HG03520 (cell line): ENCODE results near the gene RING1.

Source experiments
- ATAC-seq: cut with Tn5 transposase; IDR thresholded peaks from one replicate; pipeline ENCODE4 v1.9.1; 2021; ENCODE audit warnings: mild to moderate bottlenecking, moderate library complexity; ENCODE audit not compliant: unreplicated experiment

The RING1 gene

DNA sequence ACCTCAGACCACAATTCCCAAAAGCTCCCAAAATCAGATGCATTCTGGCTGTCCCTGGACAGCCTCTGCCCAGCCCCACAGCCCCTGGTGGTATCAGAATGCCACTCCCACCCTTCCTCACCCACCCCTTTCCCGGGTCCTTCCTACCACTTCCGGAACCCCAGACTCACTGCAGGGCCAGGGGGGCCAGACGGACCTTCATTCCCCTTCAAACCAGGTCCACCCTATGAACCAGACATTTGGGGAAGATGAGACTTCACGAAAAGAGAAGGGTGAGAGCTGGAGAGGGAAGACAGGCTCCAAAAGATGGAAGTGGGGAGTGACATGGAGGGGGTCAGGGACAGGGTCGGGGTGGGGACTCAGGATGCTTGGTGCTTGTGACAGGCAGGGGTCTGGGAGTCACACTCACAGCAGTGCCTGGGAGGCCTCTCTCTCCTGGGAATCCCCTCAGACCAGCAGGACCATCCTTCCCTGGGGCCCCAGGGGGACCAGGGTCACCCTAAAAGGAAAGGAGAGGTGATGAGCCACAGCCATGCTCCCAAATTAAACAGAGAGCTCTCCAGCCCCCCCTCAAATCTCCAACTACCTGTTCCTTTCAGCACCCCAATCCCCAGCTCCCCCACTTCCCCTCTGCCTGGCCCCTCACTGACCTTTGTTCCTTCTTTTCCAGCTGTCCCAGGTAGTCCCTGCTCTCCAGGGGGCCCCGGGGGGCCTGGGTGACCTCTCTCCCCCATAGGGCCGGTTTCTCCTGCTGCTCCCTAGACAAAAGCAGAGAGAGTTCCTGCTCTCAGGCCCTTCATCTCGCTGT lies 36.2 kb upstream of the RING1 start:
- ATAC-seq = no peak

DNA sequence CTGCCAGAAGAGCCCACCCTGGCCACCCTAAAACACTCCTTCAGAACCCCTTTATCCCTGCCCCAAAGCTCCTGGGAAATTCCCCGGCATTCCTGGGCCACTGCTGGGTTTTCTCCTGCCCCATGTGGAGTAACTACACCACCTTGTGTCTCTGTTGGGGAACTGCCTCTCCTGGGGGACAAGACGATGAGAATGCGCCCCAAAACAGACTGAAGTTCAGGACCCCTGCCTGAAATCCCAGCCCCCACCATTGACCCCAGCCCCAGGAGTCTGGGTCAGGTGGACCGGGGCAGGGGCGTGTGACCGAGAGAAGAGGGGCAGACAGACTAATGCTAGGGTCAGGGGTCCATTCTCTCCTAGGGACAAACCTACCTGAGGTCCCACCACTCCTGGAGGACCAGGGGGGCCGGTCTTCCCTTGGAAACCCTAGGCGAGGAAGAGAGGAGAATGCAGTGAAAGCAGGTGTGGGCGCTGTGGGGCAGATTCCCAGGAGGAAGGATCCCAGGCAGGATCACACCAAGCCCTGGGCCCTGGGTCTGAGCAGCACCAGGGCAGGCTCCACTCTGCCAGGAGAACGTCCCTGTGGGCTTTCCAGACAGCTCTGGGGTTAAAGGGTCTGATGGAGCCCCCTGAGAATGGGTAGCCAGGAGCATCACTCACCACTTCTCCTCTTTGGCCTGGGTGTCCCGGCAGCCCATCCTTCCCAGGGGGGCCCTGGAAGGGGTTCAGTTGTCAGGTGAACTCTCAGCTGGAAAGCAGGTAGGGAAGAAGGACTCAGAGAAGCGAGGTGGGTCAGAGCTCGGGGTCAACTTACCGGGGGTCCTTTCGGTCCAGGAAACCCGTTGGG lies 35.4 kb upstream of the RING1 start:
- no peak for ATAC-seq

DNA sequence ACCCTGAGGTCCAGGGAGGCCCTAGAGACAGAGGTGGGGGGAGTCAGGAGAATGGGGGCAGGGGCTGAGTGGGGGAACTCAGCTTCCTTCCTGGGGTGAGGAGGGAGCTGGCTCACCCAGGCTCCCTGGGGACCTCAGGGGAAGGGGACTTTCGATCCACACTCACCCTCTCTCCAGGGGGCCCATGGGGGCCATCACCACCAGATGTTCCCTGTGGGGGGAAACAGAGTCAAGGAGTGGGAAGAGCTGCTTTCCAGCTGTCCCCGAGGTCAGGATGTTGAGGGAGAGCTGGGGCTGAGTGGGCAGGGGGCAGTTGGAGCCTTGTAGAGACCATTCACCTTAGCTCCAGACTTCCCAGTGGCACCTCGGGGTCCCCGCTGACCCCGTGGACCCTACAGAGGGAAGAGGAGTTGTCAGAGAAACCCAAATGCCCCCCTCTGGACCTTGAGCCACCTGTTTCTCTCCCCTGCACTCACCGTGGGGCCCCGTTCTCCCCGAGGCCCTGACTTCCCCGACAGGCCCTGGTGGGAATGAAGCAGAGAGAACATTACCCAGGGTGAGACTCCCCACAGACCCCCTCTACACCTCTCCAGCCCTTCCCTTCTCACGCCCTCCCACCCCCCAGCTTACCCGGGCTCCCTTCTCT lies 34.6 kb upstream of the RING1 start:
- ATAC-seq = no peak

DNA sequence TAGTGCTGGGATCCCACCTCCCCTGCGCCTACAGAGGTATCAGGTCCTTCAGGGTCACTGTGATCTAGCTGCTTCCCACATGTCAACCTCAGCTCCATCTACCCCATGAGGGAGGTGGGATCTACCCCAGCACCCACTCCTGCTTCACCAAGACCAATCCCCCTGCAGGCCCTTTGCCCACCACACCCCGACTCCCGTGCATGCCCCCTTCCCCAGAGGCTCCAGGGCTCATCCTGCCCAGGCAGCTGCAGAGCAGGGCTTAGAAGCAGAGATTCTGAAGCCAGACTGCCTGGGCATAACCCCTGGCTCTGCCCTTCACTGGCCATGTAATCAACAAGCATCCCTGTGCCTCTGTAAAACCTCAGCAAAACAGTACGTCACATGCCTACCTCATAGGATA lies 33.5 kb upstream of the RING1 start:
- no peak for ATAC-seq

DNA sequence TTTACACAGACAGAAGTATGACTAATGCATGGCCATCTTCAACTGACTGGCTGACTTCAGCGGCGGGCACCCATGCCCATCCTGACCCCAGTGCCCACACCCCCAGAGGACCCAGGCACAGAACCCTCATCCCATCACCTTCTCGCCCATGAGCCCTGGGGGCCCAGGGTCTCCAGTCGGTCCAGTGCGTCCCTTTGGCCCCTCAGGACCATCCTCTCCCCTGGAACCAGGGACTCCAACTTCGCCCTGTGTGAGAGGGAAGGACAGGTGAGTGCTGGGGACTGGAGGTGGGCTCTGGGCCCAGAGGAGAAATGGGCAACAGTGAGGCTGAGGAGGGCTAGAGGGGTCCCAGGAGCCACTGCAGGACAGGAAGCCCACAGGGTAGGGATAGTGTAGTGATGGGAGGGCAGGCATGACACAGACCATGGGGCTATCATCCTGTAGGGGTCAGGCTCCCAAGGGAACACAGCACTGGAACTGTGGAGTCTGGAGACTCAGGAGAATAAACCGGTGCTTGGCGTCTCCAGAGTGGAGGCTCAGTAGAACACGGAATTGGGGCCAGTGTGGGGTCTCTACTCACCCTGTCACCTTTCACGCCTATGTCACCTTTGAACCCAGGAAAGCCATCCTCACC lies 32.7 kb upstream of the RING1 start:
- no peak for ATAC-seq

DNA sequence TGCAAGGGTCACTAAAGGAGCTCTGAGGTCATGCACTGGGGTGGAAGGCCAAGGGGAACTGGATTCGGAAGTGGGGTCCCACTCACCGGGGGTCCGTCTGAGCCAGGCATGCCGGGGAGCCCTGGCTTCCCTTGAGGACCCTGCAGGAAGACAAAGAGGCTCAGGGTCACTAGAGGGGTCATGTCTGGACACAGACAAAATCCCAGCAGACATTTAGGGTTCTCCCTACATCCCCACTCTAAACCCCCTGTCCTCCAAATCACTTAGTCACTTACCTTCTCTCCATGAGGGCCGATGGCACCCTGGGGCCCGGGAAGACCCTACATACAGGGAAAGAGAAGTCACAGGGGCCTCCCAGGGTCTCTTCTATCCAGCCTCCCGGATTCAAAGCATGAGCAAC lies 31.4 kb upstream of the RING1 start:
- ATAC-seq = no peak

DNA sequence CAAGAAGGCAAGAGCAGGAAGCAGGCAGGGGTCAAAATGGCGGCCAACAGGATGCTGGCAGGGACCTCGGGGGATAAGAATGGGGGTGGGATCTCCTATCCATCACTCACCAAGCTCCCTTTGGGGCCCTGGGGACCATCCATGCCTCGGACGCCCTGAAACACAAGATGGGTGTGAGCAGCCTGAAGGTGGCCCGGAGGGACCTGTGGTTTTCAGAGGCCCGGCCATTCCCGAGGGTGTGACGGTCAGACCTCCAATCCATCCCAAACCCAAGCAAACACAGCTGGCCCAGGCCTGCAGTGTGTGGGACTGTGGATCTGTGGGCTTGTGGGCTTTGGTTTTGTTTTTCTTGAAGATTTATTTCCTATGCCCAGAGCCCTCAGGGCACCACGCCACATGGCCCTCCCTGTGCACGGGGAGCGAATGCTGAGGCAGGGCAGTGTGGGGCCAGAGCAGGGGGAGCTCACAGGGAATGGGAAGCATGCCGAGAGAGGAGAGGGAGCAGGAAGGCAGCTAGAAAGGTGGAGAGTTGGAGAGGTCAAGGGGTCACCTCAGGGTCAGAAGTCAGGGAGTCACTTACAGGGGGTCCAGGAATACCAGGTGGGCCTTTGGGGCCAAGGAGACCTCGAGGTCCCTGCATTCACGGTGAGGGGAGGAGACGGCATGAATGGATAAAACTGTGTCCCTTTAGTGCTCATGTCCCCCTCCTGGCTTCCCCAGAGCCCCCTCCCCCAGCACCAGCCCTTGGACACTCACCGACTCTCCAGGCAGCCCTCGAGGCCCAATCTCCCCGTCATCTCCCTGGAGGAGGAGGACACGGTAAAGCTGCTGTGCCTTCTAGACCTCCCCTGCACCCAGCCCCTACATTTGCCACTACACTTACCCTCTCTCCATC lies 30.5 kb upstream of the RING1 start:
- no peak for ATAC-seq

DNA sequence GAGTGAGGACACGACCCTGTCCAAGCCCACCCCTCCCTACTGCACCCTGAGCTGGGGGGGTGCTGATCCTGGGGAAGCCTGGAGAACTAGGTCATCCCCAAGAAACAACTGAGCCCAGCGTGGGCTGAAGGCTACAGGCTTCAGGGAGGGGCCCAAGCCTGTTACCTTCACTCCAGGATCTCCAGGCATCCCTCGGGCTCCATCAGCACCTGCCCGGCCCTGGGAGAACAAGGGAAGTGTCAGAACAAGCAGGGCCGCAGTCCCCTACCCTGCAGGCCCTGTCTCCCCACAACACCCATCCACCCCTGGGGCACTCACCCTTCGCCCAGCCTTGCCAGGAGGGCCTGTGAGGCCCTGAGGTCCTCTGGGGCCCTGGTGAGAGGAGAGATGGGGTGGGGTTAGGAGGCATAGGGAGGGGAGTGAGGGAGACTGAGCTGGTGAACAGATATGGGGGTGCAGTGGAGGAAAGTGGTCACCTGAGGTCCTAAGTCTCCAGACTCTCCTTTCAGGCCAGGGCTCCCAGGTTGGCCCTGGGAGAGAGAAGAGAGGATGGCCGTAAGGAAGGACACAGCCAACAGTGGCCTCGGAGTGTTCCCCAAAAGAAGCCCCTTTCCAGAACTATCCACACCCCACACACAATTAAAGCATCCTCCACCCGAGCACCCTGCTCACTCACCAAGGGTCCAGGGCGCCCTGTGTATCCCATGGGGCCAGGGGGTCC lies 29.4 kb upstream of the RING1 start:
- no peak for ATAC-seq

DNA sequence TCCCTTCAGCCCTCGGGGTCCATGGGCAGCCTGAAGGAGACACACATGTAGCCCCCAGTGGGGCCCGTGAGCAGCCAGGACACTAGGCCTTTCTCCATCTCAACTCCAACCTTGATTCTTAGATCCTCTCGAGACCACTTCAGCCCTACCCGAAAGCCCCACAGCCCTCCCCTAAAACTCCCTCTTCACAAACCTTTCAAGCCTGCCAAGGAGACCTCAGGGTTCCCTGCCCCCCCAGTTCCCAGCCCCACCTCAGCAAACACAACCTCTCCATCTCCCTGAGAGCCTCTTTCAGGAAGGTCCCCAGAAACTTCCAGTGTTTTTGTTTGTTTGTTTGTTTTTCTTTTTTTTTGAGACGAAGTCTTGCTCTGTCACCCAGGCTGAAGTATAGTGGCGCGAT lies 27.2 kb upstream of the RING1 start:
- no peak for ATAC-seq

DNA sequence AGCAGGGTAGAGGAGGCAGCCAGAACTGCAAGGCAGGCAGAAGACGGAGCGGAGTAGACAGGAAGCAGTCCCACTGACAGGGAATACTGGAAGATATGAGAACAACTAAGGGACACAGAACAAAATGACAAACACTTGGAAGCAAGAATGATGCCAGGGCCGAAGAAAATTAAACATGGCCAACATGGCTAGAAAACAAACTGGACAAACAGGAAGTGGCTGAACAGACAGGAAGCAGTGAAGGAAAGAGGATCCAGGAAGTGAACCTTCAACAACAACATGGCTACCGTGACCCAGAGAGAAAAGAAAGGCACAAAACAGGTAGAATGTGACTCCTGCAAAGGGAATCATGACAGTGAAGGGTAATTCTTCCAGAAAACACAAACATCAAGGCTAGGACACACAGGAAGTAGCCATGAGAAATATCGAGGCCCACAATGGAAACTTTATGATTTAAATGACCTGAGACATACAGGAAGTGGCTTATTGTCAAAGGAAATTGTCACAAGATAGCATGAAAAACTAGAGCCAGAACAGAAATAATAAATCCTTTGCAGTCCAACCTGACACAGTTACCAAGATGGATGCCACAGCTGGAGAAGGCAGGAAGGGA lies 25.1 kb upstream of the RING1 start:
- ATAC-seq = no peak

DNA sequence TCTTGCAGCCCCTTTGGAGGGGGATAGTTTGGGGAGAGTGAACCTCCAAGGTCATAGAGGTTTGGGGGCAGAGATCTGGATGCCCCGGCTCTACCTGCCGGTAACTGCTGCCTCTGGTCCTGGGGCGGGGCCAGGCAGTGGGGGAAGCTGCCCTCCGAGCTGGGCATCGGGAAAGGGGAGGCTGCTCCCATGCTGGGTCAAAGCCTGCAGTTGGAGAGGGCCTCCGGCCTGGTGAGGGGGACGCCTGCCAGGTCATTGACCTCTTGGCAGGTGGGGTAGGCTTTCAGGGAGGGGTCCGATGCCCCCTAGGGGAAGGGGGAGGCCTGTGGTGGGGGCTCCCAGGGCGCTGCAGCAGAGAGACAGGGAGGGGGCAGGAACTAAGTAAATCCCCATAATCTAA lies 23.1 kb upstream of the RING1 start:
- ATAC-seq = no peak

DNA sequence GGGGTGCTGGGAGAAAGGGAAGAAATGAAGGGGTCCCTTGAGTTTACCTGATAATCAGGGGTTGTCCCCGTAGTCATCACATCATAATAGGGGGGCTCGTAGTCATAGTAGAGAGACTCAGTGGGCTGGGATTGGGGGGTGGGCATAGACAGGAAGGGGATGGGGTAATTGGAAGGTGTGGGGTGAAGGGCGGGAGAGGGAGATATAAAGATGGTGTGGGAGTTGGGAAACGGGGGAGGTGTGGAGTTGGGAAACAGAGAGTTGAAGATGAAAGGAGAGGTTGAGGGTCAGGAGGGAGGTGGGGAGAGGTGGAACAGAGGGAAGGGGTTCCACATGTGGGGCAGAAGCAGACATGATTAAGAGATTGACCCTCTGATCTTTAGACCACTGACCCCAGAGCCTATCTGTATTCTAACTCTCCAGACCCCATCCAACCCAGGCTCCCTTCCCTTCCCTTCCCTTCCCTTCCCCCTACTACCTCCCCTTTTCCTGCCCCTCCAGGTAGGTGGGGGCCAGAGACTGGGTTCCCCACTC lies 22.6 kb upstream of the RING1 start:
- no peak for ATAC-seq

DNA sequence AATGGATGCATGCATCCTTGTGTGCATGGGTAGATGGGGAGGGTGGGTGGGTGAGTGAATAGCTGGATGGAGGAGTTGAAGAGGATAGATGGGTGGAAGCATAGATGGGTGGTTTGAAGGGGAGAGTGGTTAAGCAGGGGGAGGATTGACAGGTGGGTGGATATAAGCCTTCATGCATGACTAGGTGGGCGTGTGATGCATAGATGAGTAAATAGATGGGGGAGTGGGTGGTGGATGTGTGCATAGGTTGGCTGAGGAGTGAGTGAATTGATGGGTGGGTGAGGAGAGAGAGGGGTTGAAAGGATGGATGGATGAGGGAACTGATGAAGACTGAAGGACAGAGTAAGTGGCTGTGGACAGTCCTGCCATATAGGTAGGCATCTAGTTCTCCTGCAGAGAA lies 20.5 kb upstream of the RING1 start:
- ATAC-seq = no peak

DNA sequence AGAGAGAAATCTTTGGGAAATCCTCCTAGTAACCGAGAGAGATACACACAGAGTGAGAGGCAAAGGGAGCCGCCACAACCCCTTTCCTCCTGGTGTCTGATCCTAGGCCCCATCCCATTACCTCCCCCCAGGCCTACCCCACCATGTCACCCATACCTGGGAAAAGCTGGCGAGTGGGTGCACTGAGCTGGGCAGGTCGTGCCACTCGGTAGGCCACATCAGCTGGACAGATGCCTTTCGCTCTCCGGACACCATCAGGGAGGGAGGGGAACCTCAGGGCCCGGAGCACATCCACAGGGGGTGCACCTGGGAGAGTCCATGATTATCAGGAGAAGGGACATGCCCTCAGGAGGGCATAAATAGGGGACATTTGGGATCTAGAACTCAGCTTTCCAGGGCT lies 19.1 kb upstream of the RING1 start:
- ATAC-seq = no peak

DNA sequence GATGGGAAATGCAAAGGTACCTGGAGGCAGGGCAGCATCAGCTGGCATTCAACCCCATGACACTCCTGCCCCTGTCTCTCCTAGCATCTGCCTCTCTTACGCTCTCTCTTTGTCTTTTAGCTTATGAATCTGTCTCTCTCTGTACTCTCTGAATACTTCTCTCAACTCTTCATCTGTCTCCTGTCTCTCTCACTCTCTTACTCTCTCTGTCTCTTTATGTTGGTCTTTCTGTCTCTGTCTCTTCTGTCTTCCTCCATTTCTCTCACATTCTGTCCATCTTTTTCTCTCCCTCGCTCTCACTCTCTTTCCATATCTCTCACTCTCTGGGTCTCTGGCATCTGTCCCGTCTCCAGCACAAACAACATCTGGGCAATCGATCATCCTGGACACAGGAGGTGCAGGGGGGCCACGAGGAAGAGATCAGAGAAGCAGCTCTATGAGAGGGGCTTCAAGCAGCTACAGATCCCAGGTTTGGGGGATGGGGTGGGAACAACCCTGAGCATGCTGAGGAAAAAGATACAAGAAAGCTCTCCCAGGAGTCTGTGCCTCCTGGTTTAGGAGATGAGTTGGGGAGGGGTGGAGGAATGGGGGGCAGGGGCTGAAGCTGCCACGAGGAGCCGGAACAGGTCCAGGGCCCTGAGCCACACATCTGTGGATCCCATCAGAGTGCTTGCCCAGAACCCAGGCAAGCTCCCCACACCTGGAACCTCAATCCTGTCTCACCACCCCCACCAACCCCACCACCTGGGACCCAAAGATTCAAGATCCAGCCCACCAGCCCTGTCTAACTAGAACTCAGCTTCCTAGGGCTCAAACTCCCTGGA lies 18.5 kb upstream of the RING1 start:
- ATAC-seq = no peak

DNA sequence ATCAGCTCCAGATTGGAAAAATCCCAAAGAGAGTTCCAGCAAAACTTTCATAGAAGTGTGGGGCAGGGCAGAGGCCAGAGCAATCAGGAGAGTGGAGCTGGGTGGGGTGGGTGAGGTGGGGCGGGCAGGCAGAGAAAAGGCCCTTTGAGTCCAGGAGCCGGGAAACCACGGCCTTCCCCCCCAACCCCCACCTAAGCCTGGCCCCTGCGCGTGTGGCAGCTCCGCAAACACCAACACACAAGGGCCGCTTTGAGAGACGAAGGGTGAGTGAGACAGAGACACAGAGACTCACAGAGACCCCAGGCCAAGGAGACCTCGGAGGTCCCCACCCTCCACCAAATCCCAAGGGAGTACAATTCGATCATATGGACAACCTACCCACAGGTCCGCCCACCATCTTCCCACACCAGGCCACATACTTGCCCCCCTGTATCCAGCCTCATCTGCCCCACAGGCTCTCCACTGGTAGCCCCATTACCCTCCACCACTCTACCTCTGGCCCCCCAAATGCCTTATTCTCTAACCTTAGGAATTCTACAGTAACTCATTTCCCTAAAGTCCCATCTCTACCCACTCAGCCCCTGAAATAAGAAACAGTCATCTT lies 17.7 kb upstream of the RING1 start:
- ATAC-seq = no peak

DNA sequence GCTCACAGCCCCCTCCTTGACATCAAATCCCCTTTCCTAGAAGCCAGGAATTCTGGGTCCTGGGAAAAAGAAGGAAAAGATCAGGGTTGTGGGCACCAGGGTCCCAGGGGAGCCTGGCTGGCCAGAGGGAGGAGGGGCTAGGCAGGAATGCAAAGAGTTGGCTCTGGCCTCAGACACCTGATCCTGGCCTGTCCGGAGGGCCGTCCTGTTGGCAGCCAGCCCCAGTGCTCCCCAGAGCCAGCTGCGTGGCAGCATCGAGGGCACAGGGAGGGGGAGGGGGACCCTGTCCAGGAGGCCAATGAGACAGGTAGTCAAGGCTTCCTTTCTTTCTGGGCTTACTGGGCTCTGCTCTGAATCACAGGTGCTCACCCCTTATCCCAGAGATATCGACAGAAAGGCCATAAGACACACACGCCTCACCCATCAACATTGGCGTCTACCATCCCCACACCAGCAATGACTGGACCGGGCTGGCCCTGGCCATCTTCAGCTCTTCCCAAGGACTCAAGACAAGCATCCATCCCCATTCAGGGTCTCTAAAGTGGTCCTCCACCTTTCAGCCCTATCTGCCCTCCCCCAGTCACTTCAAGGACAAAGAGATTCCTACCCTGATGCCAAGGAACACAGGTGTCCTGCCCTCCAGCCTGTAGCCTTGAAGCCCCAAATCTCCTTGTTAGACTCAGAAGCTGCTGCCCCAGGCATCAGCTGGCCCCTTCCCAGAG lies 16.8 kb upstream of the RING1 start:
- no peak for ATAC-seq
